ENCODE results near the gene BRD4.

BRD4 gene

GRCh38 chr19:15268928-15269253, 63.4 kb downstream of the BRD4 start:
- Histone ChIP-seq H4K20me1 (peaks cover 100% of the 10 kb centered on the region), H3K27ac (no peak overlapping the region), H3K9ac (no peak overlapping the region), H3K4me3 (no peak overlapping the region), H3K9me3 (no peaks in the 10 kb centered on the region), H3K4me2 (no peak overlapping the region), H3K36me3 (peaks cover 99% of the 10 kb centered on the region), H3K4me1 (0 out of 2 replicates have a peak, but pooled peaks cover 3% of the 10 kb centered on the region), H3K27me3 (no peaks in the 10 kb centered on the region)
- TF ChIP-seq Cebpa-rat (IDR thresholded peaks at IDR 0.05) = no peak

- no peaks in the 10 kb centered on the region for H3K9me3 ChIP-seq
- H3K9ac ChIP-seq = no peak overlapping the region
- H4K20me1 ChIP-seq = peaks cover 100% of the 10 kb centered on the region
- H3K4me2 ChIP-seq = no peak overlapping the region
- H3K4me3 ChIP-seq = no peak overlapping the region
- peaks cover 100% of the 10 kb centered on the region for H3K36me3 ChIP-seq
- no peak for TF ChIP-seq Cebpa-rat (IDR thresholded peaks at IDR 0.05)
- H3K4me1 ChIP-seq = no peaks in the 10 kb centered on the region
- H3K27ac ChIP-seq = no peak overlapping the region
- no peaks in the 10 kb centered on the region for H3K27me3 ChIP-seq
These were observed 64.0 kb downstream of the BRD4 start for GRCh38 chr19:15268192-15268927.

GRCh38 chr19:15266683-15267082, 65.7 kb downstream of the BRD4 start:
- Histone ChIP-seq H3K27me3 (no peaks in the 10 kb centered on the region), H3K4me2 (no peak overlapping the region), H3K9me3 (no peaks in the 10 kb centered on the region), H3K9ac (no peak overlapping the region), H3K36me3 (peaks cover 100% of the 10 kb centered on the region), H3K27ac (no peak overlapping the region), H3K4me1 (no peaks in the 10 kb centered on the region), H3K4me3 (no peak overlapping the region), H4K20me1 (peaks cover 100% of the 10 kb centered on the region)
- TF ChIP-seq Cebpa-rat (IDR thresholded peaks at IDR 0.05) = no peak

GRCh38 chr19:15265850-15266248, 66.5 kb downstream of the BRD4 start:
- Histone ChIP-seq H3K27me3 (no peaks in the 10 kb centered on the region), H3K4me1 (peaks cover 5% of the 10 kb centered on the region), H3K4me2 (no peak overlapping the region), H3K36me3 (peaks cover 100% of the 10 kb centered on the region), H3K9ac (no peak overlapping the region), H3K27ac (no peak overlapping the region), H3K9me3 (no peaks in the 10 kb centered on the region), H4K20me1 (peaks cover 100% of the 10 kb centered on the region), H3K4me3 (no peak overlapping the region)
- no peak for TF ChIP-seq Cebpa-rat (IDR thresholded peaks at IDR 0.05)

- no peaks in the 10 kb centered on the region for H3K27me3 ChIP-seq
- peaks cover 10% of the 10 kb centered on the region for H3K4me1 ChIP-seq
- peaks cover 100% of the 10 kb centered on the region for H4K20me1 ChIP-seq
- no peak overlapping the region for H3K27ac ChIP-seq
- no peaks in the 10 kb centered on the region for H3K9me3 ChIP-seq
- H3K4me2 ChIP-seq = no peak overlapping the region
- no peak overlapping the region for H3K4me3 ChIP-seq
- H3K36me3 ChIP-seq = peaks cover 100% of the 10 kb centered on the region
- no peak for TF ChIP-seq Cebpa-rat (IDR thresholded peaks at IDR 0.05)
- no peak overlapping the region for H3K9ac ChIP-seq
These were observed 67.0 kb downstream of the BRD4 start for GRCh38 chr19:15265214-15265849.

GRCh38 chr19:15264933-15265206, 67.5 kb downstream of the BRD4 start:
- H4K20me1 ChIP-seq = peaks cover 100% of the 10 kb centered on the region

GRCh38 chr19:15264061-15264932, 68.0 kb downstream of the BRD4 start:
- no peak overlapping the region for H3K4me3 ChIP-seq
- H4K20me1 ChIP-seq = peaks cover 100% of the 10 kb centered on the region
- no peak overlapping the region for H3K9ac ChIP-seq
- H3K27ac ChIP-seq = no peak overlapping the region
- no peaks in the 10 kb centered on the region for H3K9me3 ChIP-seq
- TF ChIP-seq Cebpa-rat (IDR thresholded peaks at IDR 0.05) = no peak
- H3K4me1 ChIP-seq = peaks cover 21% of the 10 kb centered on the region
- no peaks in the 10 kb centered on the region for H3K27me3 ChIP-seq
- H3K36me3 ChIP-seq = peaks cover 100% of the 10 kb centered on the region
- H3K4me2 ChIP-seq = no peak overlapping the region

More at GRCh38 chr19:15264933-15265206, 67.5 kb downstream of the BRD4 start:
- Histone ChIP-seq H3K27me3 (no peaks in the 10 kb centered on the region), H3K4me1 (peaks cover 15% of the 10 kb centered on the region), H3K9me3 (no peaks in the 10 kb centered on the region), H3K9ac (no peak overlapping the region), H3K27ac (no peak overlapping the region), H3K4me2 (no peak overlapping the region), H3K4me3 (no peak overlapping the region), H3K36me3 (peaks cover 100% of the 10 kb centered on the region)
- TF ChIP-seq Cebpa-rat (IDR thresholded peaks at IDR 0.05) = no peak

GRCh38 chr19:15263361-15263985, 68.9 kb downstream of the BRD4 start:
- Histone ChIP-seq H3K4me2 (no peak overlapping the region), H3K9me3 (no peaks in the 10 kb centered on the region), H3K4me3 (no peak overlapping the region), H3K9ac (no peak overlapping the region), H3K27ac (no peak overlapping the region), H3K4me1 (peaks cover 24% of the 10 kb centered on the region), H3K27me3 (no peaks in the 10 kb centered on the region), H4K20me1 (peaks cover 100% of the 10 kb centered on the region), H3K36me3 (peaks cover 100% of the 10 kb centered on the region)
- TF ChIP-seq Cebpa-rat (IDR thresholded peaks at IDR 0.05) = no peak

- H3K4me2 ChIP-seq = no peak overlapping the region
- no peaks in the 10 kb centered on the region for H3K9me3 ChIP-seq
- H3K4me3 ChIP-seq = no peak overlapping the region
- no peak overlapping the region for H3K27ac ChIP-seq
- peaks cover 100% of the 10 kb centered on the region for H3K36me3 ChIP-seq
- H3K4me1 ChIP-seq = peaks cover 35% of the 10 kb centered on the region
- no peaks in the 10 kb centered on the region for H3K27me3 ChIP-seq
- 0 out of 2 replicates have a peak overlapping the region, but pooled peaks have one; percentile 12 for H3K9ac ChIP-seq
- H4K20me1 ChIP-seq = peaks cover 100% of the 10 kb centered on the region
- TF ChIP-seq Cebpa-rat (IDR thresholded peaks at IDR 0.05) = no peak
These were observed 70.3 kb downstream of the BRD4 start for GRCh38 chr19:15262011-15262410.
